Sigmoid colon (tissue), 7 donors: ENCODE data around the gene SPTBN1. TPM values are rescaled to one million over a fixed set of nuclear protein-coding genes. Genes with fewer than 3 reads are reported as not detected.

Experiments used
- DNase-seq: peaks from one replicate; pipeline ENCODE4 v3.0.0-alpha.2; 2019
- H3K27ac ChIP-seq, 4 donors: fragments of 200-600 bp; sonication (generic); one replicate each; pipeline ENCODE4 v1.5.1; 2016 to 2019; ENCODE audit warnings: mild to moderate bottlenecking in 1 of 4
- H3K27me3 ChIP-seq, 3 donors: fragments of 200-600 bp; sonication (generic); one replicate each; pipeline ENCODE4 v1.5.1; 2019; ENCODE audit warnings: mild to moderate bottlenecking in 1 of 3
- H3K36me3 ChIP-seq, 4 donors: fragments of 200-600 bp; sonication (generic); one replicate each; pipeline ENCODE4 v1.5.1; 2016 to 2019
- H3K4me1 ChIP-seq, 4 donors: fragments of 200-600 bp; sonication (generic); one replicate each; pipeline ENCODE4 v1.5.1; 2017 to 2019
- H3K4me3 ChIP-seq, 4 donors: fragments of 200-600 bp; sonication (generic); one replicate each; pipeline ENCODE4 v1.5.1; 2017 to 2019; ENCODE audit warnings: mild to moderate bottlenecking in 2 of 4, moderate library complexity in 1 of 4
- H3K9me3 ChIP-seq, 4 donors: fragments of 200-600 bp in 3 of 4; sonication (generic) in 3 of 4; one replicate each; pipeline versions ENCODE4 v1.5.1 to v1.6.1; 2013 to 2019
- CTCF ChIP-seq, 4 experiments: fragments of 450-650 bp in 3 of 4; fragments of 200-600 bp in 1 of 4; IDR thresholded peaks; one replicate each; pipeline ENCODE4 v1.5.1; 2016 to 2019; ENCODE audit warnings: antibody characterized with exemption in 4 of 4, mild to moderate bottlenecking in 3 of 4, moderate library complexity in 2 of 4
- EP300 ChIP-seq, 4 donors: sonication (generic); formaldehyde crosslinking; IDR thresholded peaks; one replicate each; pipeline ENCODE4 v1.6.1; 2017; ENCODE audit warnings: antibody characterized with exemption in 4 of 4
- POLR2A ChIP-seq, 2 donors: fragments of 450-650 bp; IDR thresholded peaks; one replicate each; pipeline ENCODE4 v1.6.1; 2016; ENCODE audit warnings: antibody characterized with exemption in 2 of 2, mild to moderate bottlenecking in 2 of 2, moderate library complexity in 2 of 2
- POLR2AphosphoS5 ChIP-seq, 4 donors: sonication (generic); formaldehyde crosslinking; IDR thresholded peaks; one replicate each; pipeline ENCODE4 v1.6.1; 2017; ENCODE audit warnings: antibody characterized with exemption in 4 of 4
- WGBS, 2 donors: extraction: QIAGEN DNeasy Blood & Tissue Kit; methylation state at CpG; one replicate each; pipeline ENCODE4 v1.1.7; 2013; 5-methylcytosine and 5-hydroxymethylcytosine counted together
- intact Hi-C: fragments of 100-400 bp; cut with DNase I; formaldehyde crosslinking; loops from one replicate; pipeline ENCODE4 v1.15.1; 2023
- polyA plus RNA-seq, 3 donors: library from polyadenylated mRNA; stranded (reverse); fragments of 200-250 nt; gene quantifications; one replicate each; pipeline ENCODE4 v1.2.3, GENCODE V29; 2013
- total RNA-seq, 4 donors: library from RNA; depleted of rRNA; stranded (reverse); fragments of >200 nt; gene quantifications; one replicate each; pipeline ENCODE4 v1.1.0, GENCODE V29; 2016
- donor health status: healthy with polysubstance abuse.
- donor health status: Bipolar disorder and iron deficiency.
- donor health status: healthy.

SPTBN1 gene
- total and polyA plus RNA-seq, 7 donors: 23.1 to 273 (median 169) TPM

GRCh38 chr2:54626131-54626530, 170.0 kb downstream of the SPTBN1 start:
- peaks cover 0 to 21% (median 4%) of the 10 kb centered on the region in 4 donors for H3K4me1 ChIP-seq
- peaks cover 34 to 99% (median 74%) of the 10 kb centered on the region in 4 donors for H3K36me3 ChIP-seq
- no peak for DNase-seq
- no peaks in the 10 kb centered on the region for H3K27me3 ChIP-seq
- TF ChIP-seq CTCF (IDR thresholded peaks at IDR 0.05): no peak
- TF ChIP-seq EP300 (IDR thresholded peaks at IDR 0.05): no peak
- no peak for TF ChIP-seq POLR2A (IDR thresholded peaks at IDR 0.05)
- no peak for TF ChIP-seq POLR2AphosphoS5 (IDR thresholded peaks at IDR 0.05)
- no peak overlapping the region for H3K4me3 ChIP-seq
- intact Hi-C loops: no loop called here
- H3K27ac ChIP-seq: peak overlapping the region in 2 of 4 donors; percentile 53 to 58
- 94 to 96% methylated on average over 7 of the region's 7 CpGs for WGBS, 2 donors
- no peaks in the 10 kb centered on the region for H3K9me3 ChIP-seq

- Histone ChIP-seq H3K9me3 (no peaks in the 10 kb centered on the region), H3K36me3 (peaks cover 39 to 99% (median 78%) of the 10 kb centered on the region in 4 donors), H3K4me3 (no peak overlapping the region), H3K27me3 (no peaks in the 10 kb centered on the region), H3K27ac (peak overlapping the region in 2 of 4 donors; percentile 5 to 44), H3K4me1 (peaks cover 0 to 25% (median 8%) of the 10 kb centered on the region in 4 donors)
- no peak for DNase-seq
- 93 to 94% methylated on average over 2 of the region's 2 CpGs for WGBS, 2 donors
- TF ChIP-seq CTCF (IDR thresholded peaks at IDR 0.05): no peak
- TF ChIP-seq EP300 (IDR thresholded peaks at IDR 0.05): no peak
- no peak for TF ChIP-seq POLR2A (IDR thresholded peaks at IDR 0.05)
- no peak for TF ChIP-seq POLR2AphosphoS5 (IDR thresholded peaks at IDR 0.05)
- intact Hi-C loops: no loop called here
Measured at GRCh38 chr2:54626884-54627283, 170.8 kb downstream of the SPTBN1 start.

GRCh38 chr2:54627973-54628372, 171.8 kb downstream of the SPTBN1 start:
- 94 to 95% methylated on average over 6 of the region's 6 CpGs for WGBS, 2 donors
- no peak for DNase-seq
- Histone ChIP-seq H3K4me1 (peaks cover 0 to 25% (median 9%) of the 10 kb centered on the region in 4 donors), H3K9me3 (no peaks in the 10 kb centered on the region), H3K27me3 (no peaks in the 10 kb centered on the region), H3K27ac (no peak overlapping the region), H3K4me3 (no peak overlapping the region), H3K36me3 (peaks cover 46 to 99% (median 78%) of the 10 kb centered on the region in 4 donors)
- intact Hi-C loops: no loop called here
- TF ChIP-seq POLR2AphosphoS5 (IDR thresholded peaks at IDR 0.05) (no peak), POLR2A (IDR thresholded peaks at IDR 0.05) (no peak), EP300 (IDR thresholded peaks at IDR 0.05) (no peak), CTCF (IDR thresholded peaks at IDR 0.05) (no peak)

GRCh38 chr2:54628418-54628817, 172.3 kb downstream of the SPTBN1 start:
- no peak for DNase-seq
- intact Hi-C loops: no loop called here
- Histone ChIP-seq H3K4me3 (no peak overlapping the region), H3K36me3 (peaks cover 48 to 99% (median 78%) of the 10 kb centered on the region in 4 donors), H3K9me3 (no peaks in the 10 kb centered on the region), H3K27ac (no peak overlapping the region), H3K4me1 (peaks cover 0 to 25% (median 11%) of the 10 kb centered on the region in 4 donors), H3K27me3 (no peaks in the 10 kb centered on the region)
- WGBS, 2 donors: 79 to 97% methylated on average over 5 of the region's 5 CpGs
- TF ChIP-seq CTCF (IDR thresholded peaks at IDR 0.05): no peak
- TF ChIP-seq EP300 (IDR thresholded peaks at IDR 0.05): no peak
- no peak for TF ChIP-seq POLR2A (IDR thresholded peaks at IDR 0.05)
- TF ChIP-seq POLR2AphosphoS5 (IDR thresholded peaks at IDR 0.05): no peak

GRCh38 chr2:54628957-54629356, 172.8 kb downstream of the SPTBN1 start:
- WGBS, 2 donors: 97 to 98% methylated on average over 30 of the region's 30 CpGs
- Histone ChIP-seq H3K27me3 (no peaks in the 10 kb centered on the region), H3K4me1 (peaks cover 0 to 25% (median 15%) of the 10 kb centered on the region in 4 donors), H3K4me3 (no peak overlapping the region), H3K36me3 (peaks cover 48 to 99% (median 76%) of the 10 kb centered on the region in 4 donors), H3K9me3 (no peaks in the 10 kb centered on the region), H3K27ac (no peak overlapping the region)
- TF ChIP-seq POLR2AphosphoS5 (IDR thresholded peaks at IDR 0.05) (no peak), CTCF (IDR thresholded peaks at IDR 0.05) (no peak), EP300 (IDR thresholded peaks at IDR 0.05) (no peak)
- DNase-seq: no peak
- intact Hi-C loops: no loop called here
